ENCODE data around the gene CDH5. TPM values are rescaled to one million over a fixed set of nuclear protein-coding genes. Genes with fewer than 3 reads are reported as not detected.

The CDH5 gene
- total and polyA plus RNA-seq, 2 of the 13 experiments (the other 11 are each of a cell fraction or from before 2014, with no cell fraction given) = 0.71 to 1.1 TPM

GRCh38 chr16:66420396-66420795 is 53.9 kb downstream of the CDH5 start (continued):
- TF ChIP-seq REST (IDR thresholded peaks at IDR 0.05; ENCODE audit: borderline replicate concordance in 1 of 2, low read depth in 1 of 2, low read length in 2 of 2) (no peak), ZNF75D (CRISPR knock-in tag; IDR thresholded peaks at IDR 0.05; ENCODE audit: borderline replicate concordance) (no peak), ZNF503 (CRISPR knock-in tag; IDR thresholded peaks at IDR 0.05) (no peak), BCL3 (CRISPR knock-in tag; IDR thresholded peaks at IDR 0.05) (no peak), ZNF7 (CRISPR knock-in tag; IDR thresholded peaks at IDR 0.05) (no peak), HNF1A (IDR thresholded peaks at IDR 0.05; ENCODE audit: low read depth) (no peak), HNF1A (CRISPR knock-in tag; IDR thresholded peaks at IDR 0.05; ENCODE audit: borderline replicate concordance) (no peak), ZNF207 (IDR thresholded peaks at IDR 0.05; ENCODE audit: borderline replicate concordance) (no peak)

All from HepG2 (cell line).